ENCODE measurements around the gene PPP4R4.

PPP4R4 gene

DNA sequence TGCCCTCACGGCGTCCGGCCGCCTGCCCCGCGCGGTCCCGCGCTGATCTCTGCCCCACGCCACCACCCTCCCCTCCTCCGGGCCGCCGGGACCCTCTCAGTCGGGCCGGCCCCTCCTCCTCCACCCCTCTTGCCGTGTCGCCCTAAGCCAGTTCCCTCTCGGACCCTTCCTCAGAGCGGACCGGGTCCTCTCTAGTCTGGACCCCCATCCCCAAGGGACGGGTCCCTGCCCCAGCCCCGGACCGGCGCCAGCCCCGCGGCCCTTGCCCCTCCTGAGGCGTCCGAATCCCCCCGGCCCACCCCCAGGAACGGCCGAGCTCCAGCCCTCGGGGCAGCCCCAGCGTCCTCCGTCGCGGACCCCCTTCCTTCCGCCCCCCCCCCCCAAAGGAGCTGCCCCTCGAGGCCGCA is 485 bp downstream of the PPP4R4 start:
- no peak for DNase-seq (ENCODE audit: low spot score)
- TF ChIP-seq, protein P1, sequence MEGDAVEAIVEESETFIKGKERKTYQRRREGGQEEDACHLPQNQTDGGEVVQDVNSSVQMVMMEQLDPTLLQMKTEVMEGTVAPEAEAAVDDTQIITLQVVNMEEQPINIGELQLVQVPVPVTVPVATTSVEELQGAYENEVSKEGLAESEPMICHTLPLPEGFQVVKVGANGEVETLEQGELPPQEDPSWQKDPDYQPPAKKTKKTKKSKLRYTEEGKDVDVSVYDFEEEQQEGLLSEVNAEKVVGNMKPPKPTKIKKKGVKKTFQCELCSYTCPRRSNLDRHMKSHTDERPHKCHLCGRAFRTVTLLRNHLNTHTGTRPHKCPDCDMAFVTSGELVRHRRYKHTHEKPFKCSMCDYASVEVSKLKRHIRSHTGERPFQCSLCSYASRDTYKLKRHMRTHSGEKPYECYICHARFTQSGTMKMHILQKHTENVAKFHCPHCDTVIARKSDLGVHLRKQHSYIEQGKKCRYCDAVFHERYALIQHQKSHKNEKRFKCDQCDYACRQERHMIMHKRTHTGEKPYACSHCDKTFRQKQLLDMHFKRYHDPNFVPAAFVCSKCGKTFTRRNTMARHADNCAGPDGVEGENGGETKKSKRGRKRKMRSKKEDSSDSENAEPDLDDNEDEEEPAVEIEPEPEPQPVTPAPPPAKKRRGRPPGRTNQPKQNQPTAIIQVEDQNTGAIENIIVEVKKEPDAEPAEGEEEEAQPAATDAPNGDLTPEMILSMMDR (IDR thresholded peaks at IDR 0.05; ENCODE audit: extremely low read depth, insufficient read depth, missing control alignments) = no peak
- in situ Hi-C loops (cut with MboI; ENCODE audit: low pct_unique_long_range_greater_than_20kb, low sequenced_read_pairs, unreplicated experiment) = no loop called here

DNA sequence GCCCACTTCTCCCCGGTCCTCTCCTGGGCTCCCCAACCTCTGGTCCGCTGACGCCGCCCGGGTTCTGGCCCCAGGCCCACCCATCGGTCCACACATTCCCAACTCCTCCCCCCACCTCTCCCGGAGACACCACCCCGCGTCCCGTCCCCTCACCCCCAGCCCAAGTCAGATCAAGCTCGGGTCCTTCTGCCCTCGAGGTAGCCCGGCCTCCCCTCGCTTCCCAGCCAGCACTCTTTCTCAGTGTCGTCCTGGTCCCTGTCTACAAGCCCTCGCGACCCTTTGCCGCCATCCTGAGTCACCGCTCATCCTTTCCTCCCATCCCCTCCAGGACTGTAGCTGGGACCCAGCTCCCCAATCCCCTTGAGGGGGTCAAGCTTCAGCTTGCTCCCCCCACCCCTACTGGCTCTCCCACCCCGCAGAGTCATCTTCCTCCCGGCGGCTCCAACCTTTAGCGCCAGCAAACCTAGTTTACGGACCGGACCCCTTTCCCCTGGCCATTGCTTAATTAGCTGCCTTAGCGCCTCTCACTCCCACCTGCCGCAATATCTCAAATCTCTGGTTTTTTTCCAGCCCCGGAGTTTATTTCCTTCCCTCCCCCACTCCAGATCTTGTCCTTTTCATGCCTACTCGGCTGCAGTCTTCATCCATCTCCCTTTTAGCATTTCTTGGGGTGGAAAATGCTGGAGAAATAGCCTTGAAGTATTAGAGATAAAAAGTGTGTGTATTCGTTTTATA is 1.1 kb downstream of the PPP4R4 start:
- DNase-seq (ENCODE audit: low spot score) = no peak
- TF ChIP-seq, protein P1 (IDR thresholded peaks at IDR 0.05; ENCODE audit: extremely low read depth, insufficient read depth, missing control alignments) = no peak
- in situ Hi-C loops (cut with MboI; ENCODE audit: low pct_unique_long_range_greater_than_20kb, low sequenced_read_pairs, unreplicated experiment) = no loop called here

DNA sequence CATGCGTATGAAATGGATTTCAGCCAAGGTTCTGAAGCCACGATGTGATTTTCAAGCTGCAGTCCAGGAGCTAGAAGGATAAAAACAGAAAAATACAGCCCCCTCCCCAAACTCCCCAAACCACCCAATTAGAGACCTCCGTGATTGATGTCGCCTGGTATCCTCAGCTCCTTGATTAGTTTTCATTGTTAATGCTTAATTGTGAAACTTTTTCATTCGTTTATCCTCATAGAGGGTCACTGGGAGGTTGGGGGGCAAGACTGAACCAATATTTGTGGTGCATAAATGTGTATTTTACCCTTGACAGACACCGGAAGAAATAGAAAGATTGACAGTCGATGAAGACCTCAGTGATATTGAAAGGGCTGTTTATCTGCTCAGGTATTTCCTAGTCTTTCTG is 1.6 kb downstream of the PPP4R4 start:
- in situ Hi-C loops (cut with MboI; ENCODE audit: low pct_unique_long_range_greater_than_20kb, low sequenced_read_pairs, unreplicated experiment) = no loop called here
- no peak for DNase-seq (ENCODE audit: low spot score)
- TF ChIP-seq, protein P1 (IDR thresholded peaks at IDR 0.05; ENCODE audit: extremely low read depth, insufficient read depth, missing control alignments) = no peak

DNA sequence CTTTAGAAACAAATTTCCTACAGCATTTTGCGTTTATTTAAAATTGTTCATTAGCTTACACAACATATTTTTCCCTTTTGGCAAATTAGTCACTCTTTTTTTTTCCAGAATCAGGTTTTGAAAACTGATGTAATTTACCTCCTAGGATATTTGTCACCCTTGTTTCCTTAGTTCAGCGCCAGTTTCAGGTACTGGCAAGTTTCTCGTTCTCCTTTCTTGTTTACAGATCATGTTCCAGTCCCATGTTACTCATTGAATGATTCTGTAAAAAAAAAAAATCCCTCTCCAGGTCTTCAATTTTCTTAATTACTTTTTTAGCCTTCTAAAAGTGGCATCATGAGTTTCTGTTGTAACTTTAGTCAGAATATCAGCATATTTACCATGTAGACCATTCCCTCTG is 2.7 kb downstream of the PPP4R4 start:
- in situ Hi-C loops (cut with MboI; ENCODE audit: low pct_unique_long_range_greater_than_20kb, low sequenced_read_pairs, unreplicated experiment) = no loop called here
- TF ChIP-seq, protein P1 (IDR thresholded peaks at IDR 0.05; ENCODE audit: extremely low read depth, insufficient read depth, missing control alignments) = no peak

GRCh38 chr14:94177806-94178205 is 3.7 kb downstream of the PPP4R4 start:
- TF ChIP-seq, protein P1 (IDR thresholded peaks at IDR 0.05; ENCODE audit: extremely low read depth, insufficient read depth, missing control alignments) = no peak
- in situ Hi-C loops (cut with MboI; ENCODE audit: low pct_unique_long_range_greater_than_20kb, low sequenced_read_pairs, unreplicated experiment) = no loop called here
- no peak for DNase-seq (ENCODE audit: low spot score)

More for the DNA sequence above, 2.7 kb downstream of the PPP4R4 start:
- DNase-seq (ENCODE audit: low spot score) = no peak

DNA sequence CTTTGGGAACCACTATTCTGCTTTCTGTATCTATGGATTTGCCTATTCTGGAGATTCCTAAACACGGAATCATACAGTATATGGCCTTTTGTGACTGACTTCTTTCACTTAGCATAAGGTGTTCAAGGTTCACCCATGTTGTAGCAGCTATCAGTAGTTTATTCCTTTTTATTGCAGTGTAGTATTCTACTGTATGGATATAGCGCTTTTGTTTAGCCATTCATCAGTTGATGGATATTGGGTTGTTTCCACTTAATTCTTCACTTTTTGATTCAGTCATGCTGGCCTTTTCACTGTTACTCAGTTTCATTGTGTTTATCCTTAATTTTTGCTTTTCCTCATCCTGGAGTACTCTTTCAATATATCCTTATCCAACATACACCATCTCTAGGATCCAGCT is 5.1 kb downstream of the PPP4R4 start:
- TF ChIP-seq, protein P1 (IDR thresholded peaks at IDR 0.05; ENCODE audit: extremely low read depth, insufficient read depth, missing control alignments) = no peak
- no peak for DNase-seq (ENCODE audit: low spot score)
- in situ Hi-C loops (cut with MboI; ENCODE audit: low pct_unique_long_range_greater_than_20kb, low sequenced_read_pairs, unreplicated experiment) = no loop called here
